ENCODE measurements around the gene UBN1.

UBN1 gene

GRCh38 chr16:4846901-4847773 lies at the start of gene UBN1, which contains the start of gene GLYR1:
TSS of gene UBN1 (plus strand) at chr16:4847481. CDS start at chr16:4852918, 5,437 bp downstream.
TSS of gene GLYR1 (minus strand) at chr16:4847288. CDS start at chr16:4847265, 23 bp downstream.
- DNase-seq: peak; percentile 100

GRCh38 chr16:4797805-4798252 lies 49.5 kb upstream of the UBN1 start:
- no peak for DNase-seq

- DNase-seq: no peak
These were observed 48.8 kb upstream of the UBN1 start for GRCh38 chr16:4798456-4798855.

- DNase-seq: no peak
These were observed 48.0 kb upstream of the UBN1 start for GRCh38 chr16:4799171-4799855.

- DNase-seq: no peak
These were observed 46.8 kb upstream of the UBN1 start for GRCh38 chr16:4800290-4801041.

- no peak for DNase-seq
These were observed 46.0 kb upstream of the UBN1 start for GRCh38 chr16:4801051-4801961.

GRCh38 chr16:4801962-4802658 lies 45.2 kb upstream of the UBN1 start, which contains the start of gene ROGDI:
TSS of gene ROGDI (minus strand) at chr16:4802633. CDS start at chr16:4802571, 62 bp downstream.
- DNase-seq: peak; percentile 80

- peak; percentile 90 for DNase-seq
These were observed 44.5 kb upstream of the UBN1 start for GRCh38 chr16:4802659-4803287.

GRCh38 chr16:4803401-4803844 lies 43.9 kb upstream of the UBN1 start:
- DNase-seq: no peak

- DNase-seq: no peak
These were observed 43.2 kb upstream of the UBN1 start for GRCh38 chr16:4803898-4804762.

GRCh38 chr16:4805231-4805630 lies 42.0 kb upstream of the UBN1 start:
- no peak for DNase-seq

- DNase-seq: no peak
These were observed 41.0 kb upstream of the UBN1 start for GRCh38 chr16:4806280-4806679.

GRCh38 chr16:4811242-4811641 lies 36.0 kb upstream of the UBN1 start:
- DNase-seq: no peak

- DNase-seq: no peak
These were observed 35.5 kb upstream of the UBN1 start for GRCh38 chr16:4811773-4812172.

- DNase-seq: no peak
These were observed 33.9 kb upstream of the UBN1 start for GRCh38 chr16:4813251-4814003.

GRCh38 chr16:4814046-4814445 lies 33.2 kb upstream of the UBN1 start:
- no peak for DNase-seq

- DNase-seq: no peak
These were observed 32.6 kb upstream of the UBN1 start for GRCh38 chr16:4814542-4815173.

- DNase-seq: no peak
These were observed 26.6 kb upstream of the UBN1 start for GRCh38 chr16:4820652-4821051.

Data from activated CD4-positive, alpha-beta T cell treated with anti-CD3 and anti-CD28 coated beads for 48 hours (primary cell).